ENCODE results near the gene CELSR2. TPM values are rescaled to one million over a fixed set of nuclear protein-coding genes. Genes with fewer than 3 reads are reported as not detected.

Gene CELSR2
- total and polyA plus RNA-seq, 2 donors (not counting 1 experiment from before 2014, with no cell fraction given) = 0.57 to 2.7 TPM

GRCh38 chr1:109279615-109280278, 30.4 kb downstream of the CELSR2 start:
- no peaks in the 10 kb centered on the region for H3K36me3 ChIP-seq (replicated peaks in 1 of 2; ENCODE audit: control extremely low read depth in 1 of 2, control insufficient read depth in 1 of 2, extremely low read depth in 1 of 2, insufficient read depth in 2 of 2, low read length in 1 of 2)
- H3K4me1 Mint-ChIP-seq = peaks cover 16% of the 10 kb centered on the region
- no peaks in the 10 kb centered on the region for H4K20me1 ChIP-seq (ENCODE audit: control insufficient read depth, insufficient read depth, low read length, poor library complexity, severe bottlenecking)
- H2AFZ ChIP-seq (ENCODE audit: insufficient read depth, low read depth, low read length, poor library complexity, severe bottlenecking) = no peak overlapping the region
- ATAC-seq (ENCODE audit: low read depth) (no peak), DNase-seq (no peak)
- 92% methylated on average over 4 of the region's 5 CpGs for WGBS (ENCODE audit: insufficient coverage)
- H3K9ac ChIP-seq (ENCODE audit: low read length) = no peak overlapping the region
- intact Hi-C loops (cut with micrococcal nuclease) = no loop called here
- no peaks in the 10 kb centered on the region for H3K9me3 ChIP-seq (ENCODE audit: control extremely low read depth in 1 of 3, control insufficient read depth in 2 of 3, insufficient read depth in 1 of 3, low read length in 2 of 3)
- no peak overlapping the region for H3K4me3 Mint-ChIP-seq
- no peak overlapping the region for H3K27ac Mint-ChIP-seq
- no peaks in the 10 kb centered on the region for H3K9me3 Mint-ChIP-seq (ENCODE audit: insufficient read depth)
- TF ChIP-seq EZH2 (IDR thresholded peaks at IDR 0.05; ENCODE audit: borderline replicate concordance, insufficient read depth, low read depth, low read length, poor library complexity, severe bottlenecking) = no peak
- TF ChIP-seq CTCF (IDR thresholded peaks at IDR 0.05) = no peak
- no peak overlapping the region for H3K27ac ChIP-seq (ENCODE audit: low read length in 2 of 2)
- peaks cover 12 to 24% of the 10 kb centered on the region in 2 donors for H3K4me1 ChIP-seq (ENCODE audit: control insufficient read depth in 2 of 2, insufficient read depth in 2 of 2, low read length in 2 of 2)
- no peak overlapping the region for H3K4me3 ChIP-seq (ENCODE audit: control extremely low read depth in 1 of 5, extremely low read depth in 1 of 5, insufficient read depth in 1 of 5, low read depth in 2 of 5, low read length in 4 of 5)
- no peaks in the 10 kb centered on the region for H3K27me3 ChIP-seq (replicated peaks in 1 of 4; ENCODE audit: control extremely low read depth in 1 of 4, control insufficient read depth in 3 of 4, insufficient read depth in 4 of 4, low read length in 3 of 4)
- ChIA-PET POLR2A (no interaction called here), CTCF (interaction anchor here (0.7 to 8.8 kb wide), 9 partner anchors 15 to 253 kb away, joined by 3 to 387 read pairs (median 3); partner anchors contain the start of genes MYBPHL and SORT1)
- H3K27me3 Mint-ChIP-seq = peaks cover 3% of the 10 kb centered on the region
- no peak overlapping the region for H3K4me2 ChIP-seq (replicated peaks; ENCODE audit: low read depth, low read length, poor library complexity, severe bottlenecking)
- no peaks in the 10 kb centered on the region for H3K79me2 ChIP-seq (ENCODE audit: control insufficient read depth, insufficient read depth, low read length)

GRCh38 chr1:109280862-109281261, 31.5 kb downstream of the CELSR2 start:
- DNase-seq (no peak), ATAC-seq (ENCODE audit: low read depth) (no peak)
- CTCF ChIA-PET = interaction anchor here (8.8 kb wide), 1 partner anchor 119 kb away, joined by 387 read pairs; the partner anchor contains the start of gene SORT1
- H4K20me1 ChIP-seq (ENCODE audit: control insufficient read depth, insufficient read depth, low read length, poor library complexity, severe bottlenecking) = no peaks in the 10 kb centered on the region
- intact Hi-C loops (cut with micrococcal nuclease) = no loop called here
- no peak overlapping the region for H3K4me3 ChIP-seq (ENCODE audit: control extremely low read depth in 1 of 5, extremely low read depth in 1 of 5, insufficient read depth in 1 of 5, low read depth in 2 of 5, low read length in 4 of 5)
- H3K9me3 ChIP-seq (ENCODE audit: control extremely low read depth in 1 of 3, control insufficient read depth in 2 of 3, insufficient read depth in 1 of 3, low read length in 2 of 3) = no peaks in the 10 kb centered on the region
- H3K4me2 ChIP-seq (replicated peaks; ENCODE audit: low read depth, low read length, poor library complexity, severe bottlenecking) = no peak overlapping the region
- WGBS (ENCODE audit: insufficient coverage) = 100% methylated on average over 5 of the region's 12 CpGs
- H3K9me3 Mint-ChIP-seq (ENCODE audit: insufficient read depth) = no peaks in the 10 kb centered on the region
- H3K9ac ChIP-seq (ENCODE audit: low read length) = no peak overlapping the region
- no peak overlapping the region for H3K4me3 Mint-ChIP-seq
- no peak overlapping the region for H3K27ac ChIP-seq (ENCODE audit: low read length in 2 of 2)
- H3K4me1 Mint-ChIP-seq = peaks cover 16% of the 10 kb centered on the region
- TF ChIP-seq CTCF (IDR thresholded peaks at IDR 0.05) (no peak), EZH2 (IDR thresholded peaks at IDR 0.05; ENCODE audit: borderline replicate concordance, insufficient read depth, low read depth, low read length, poor library complexity, severe bottlenecking) (no peak)
- H3K36me3 ChIP-seq (replicated peaks in 1 of 2; ENCODE audit: control extremely low read depth in 1 of 2, control insufficient read depth in 1 of 2, extremely low read depth in 1 of 2, insufficient read depth in 2 of 2, low read length in 1 of 2) = no peaks in the 10 kb centered on the region
- no peak overlapping the region for H2AFZ ChIP-seq (ENCODE audit: insufficient read depth, low read depth, low read length, poor library complexity, severe bottlenecking)
- no peak overlapping the region for H3K27ac Mint-ChIP-seq
- peaks cover 12 to 24% of the 10 kb centered on the region in 2 donors for H3K4me1 ChIP-seq (ENCODE audit: control insufficient read depth in 2 of 2, insufficient read depth in 2 of 2, low read length in 2 of 2)
- POLR2A ChIA-PET = no interaction called here
- no peaks in the 10 kb centered on the region for H3K27me3 ChIP-seq (replicated peaks in 1 of 4; ENCODE audit: control extremely low read depth in 1 of 4, control insufficient read depth in 3 of 4, insufficient read depth in 4 of 4, low read length in 3 of 4)
- no peaks in the 10 kb centered on the region for H3K79me2 ChIP-seq (ENCODE audit: control insufficient read depth, insufficient read depth, low read length)
- peaks cover 3% of the 10 kb centered on the region for H3K27me3 Mint-ChIP-seq

Data from B cell (primary cell).